Tibial nerve (tissue), 3 donors: ENCODE data around the gene PLA2G15.

Experiments
- POLR2A ChIP-seq, 2 donors: fragments of 450-650 bp; IDR thresholded peaks; one replicate each; pipeline ENCODE4 v1.6.1; 2017; ENCODE audit warnings: antibody characterized with exemption in 2 of 2, mild to moderate bottlenecking in 2 of 2, moderate library complexity in 2 of 2
- TF ChIP-seq, protein P1 (sequence below), 5 experiments: fragments of 200-600 bp in 3 of 5; fragments of 450-650 bp in 2 of 5; sonication (generic) in 3 of 5; IDR thresholded peaks; one replicate each; pipeline ENCODE4 v1.5.1; 2016 to 2019; ENCODE audit warnings: antibody characterized with exemption in 5 of 5, mild to moderate bottlenecking in 3 of 5, moderate library complexity in 2 of 5

DNA sequence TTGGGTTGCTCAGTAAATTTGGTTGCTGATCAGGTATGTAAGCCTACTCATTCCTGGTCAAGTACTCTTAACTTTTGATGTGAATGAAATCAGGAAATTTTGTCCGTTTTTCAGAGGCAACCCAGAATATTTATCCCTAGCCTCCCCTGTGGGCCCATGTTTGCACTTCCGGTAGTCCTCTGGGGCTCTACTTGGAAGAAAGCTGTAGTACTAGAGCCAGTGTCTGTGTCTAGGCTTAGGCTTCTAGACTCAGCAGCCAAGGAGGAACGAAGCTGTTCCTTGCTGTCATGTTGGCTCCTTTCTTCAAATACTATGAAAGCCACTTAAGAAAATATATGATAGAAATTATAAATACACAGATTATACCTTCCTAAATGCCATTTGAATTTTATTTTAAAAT lies 30.4 kb upstream of the PLA2G15 start:
- TF ChIP-seq, protein P1, sequence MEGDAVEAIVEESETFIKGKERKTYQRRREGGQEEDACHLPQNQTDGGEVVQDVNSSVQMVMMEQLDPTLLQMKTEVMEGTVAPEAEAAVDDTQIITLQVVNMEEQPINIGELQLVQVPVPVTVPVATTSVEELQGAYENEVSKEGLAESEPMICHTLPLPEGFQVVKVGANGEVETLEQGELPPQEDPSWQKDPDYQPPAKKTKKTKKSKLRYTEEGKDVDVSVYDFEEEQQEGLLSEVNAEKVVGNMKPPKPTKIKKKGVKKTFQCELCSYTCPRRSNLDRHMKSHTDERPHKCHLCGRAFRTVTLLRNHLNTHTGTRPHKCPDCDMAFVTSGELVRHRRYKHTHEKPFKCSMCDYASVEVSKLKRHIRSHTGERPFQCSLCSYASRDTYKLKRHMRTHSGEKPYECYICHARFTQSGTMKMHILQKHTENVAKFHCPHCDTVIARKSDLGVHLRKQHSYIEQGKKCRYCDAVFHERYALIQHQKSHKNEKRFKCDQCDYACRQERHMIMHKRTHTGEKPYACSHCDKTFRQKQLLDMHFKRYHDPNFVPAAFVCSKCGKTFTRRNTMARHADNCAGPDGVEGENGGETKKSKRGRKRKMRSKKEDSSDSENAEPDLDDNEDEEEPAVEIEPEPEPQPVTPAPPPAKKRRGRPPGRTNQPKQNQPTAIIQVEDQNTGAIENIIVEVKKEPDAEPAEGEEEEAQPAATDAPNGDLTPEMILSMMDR (IDR thresholded peaks at IDR 0.05): no peak
- TF ChIP-seq POLR2A (IDR thresholded peaks at IDR 0.05): no peak
